Lower lobe of right lung (tissue), 2 donors: ENCODE results near the gene RASSF7. TPM values are rescaled to one million over a fixed set of nuclear protein-coding genes. Genes with fewer than 3 reads are reported as not detected.
A peak's percentile ranks its signal among the peaks of the same experiment; 100 is the strongest.

ENCODE experiments used
- ATAC-seq, 2 donors: fragments of 200-7000 bp; cut with Tn5 transposase; one replicate each; pipeline ENCODE4 v1.9.1; 2020 to 2022; ENCODE audit warnings: mild to moderate bottlenecking in 2 of 2, moderate library complexity in 2 of 2
- DNase-seq: peaks from one replicate; pipeline ENCODE4 v3.0.0-alpha.2; 2020
- H3K27ac ChIP-seq: fragments of 200-600 bp; one replicate; pipeline ENCODE4 v1.8.0; 2022
- H3K27me3 ChIP-seq: fragments of 200-600 bp; one replicate; pipeline ENCODE4 v1.8.0; 2022; ENCODE audit warnings: low read depth
- H3K36me3 ChIP-seq: fragments of 200-600 bp; one replicate; pipeline ENCODE4 v1.8.0; 2022; ENCODE audit warnings: mild to moderate bottlenecking
- H3K4me1 ChIP-seq: fragments of 200-600 bp; one replicate; pipeline ENCODE4 v1.8.0; 2022
- H3K4me3 ChIP-seq: fragments of 200-600 bp; one replicate; pipeline ENCODE4 v1.8.0; 2022; ENCODE audit warnings: mild to moderate bottlenecking
- H3K9me3 ChIP-seq: fragments of 200-600 bp; one replicate; pipeline ENCODE4 v1.8.0; 2022
- intact Hi-C: fragments of 100-400 bp; cut with DNase I; formaldehyde crosslinking; loops from one replicate; pipeline ENCODE4 v1.11.0; 2022
- total RNA-seq: library from RNA; stranded (reverse); fragmentation: NEBNext Ultra II Directional; extraction: Animal tissue kit (Norgen Biotek cat#: 25700); gene quantifications from one replicate; pipeline ENCODE4 v1.2.1, GENCODE V29; 2021
- TF ChIP-seq, protein P1 (sequence below): fragments of 200-600 bp; IDR thresholded peaks from one replicate; pipeline ENCODE4 v1.8.0; 2022; ENCODE audit warnings: antibody characterized with exemption, mild to moderate bottlenecking
- donor health status: DM: no; HTN: yes; CAD: no; lungs with severe emphysema.

The RASSF7 gene
- total RNA-seq, 1 donor from 2014 or later = 71.5 TPM

DNA sequence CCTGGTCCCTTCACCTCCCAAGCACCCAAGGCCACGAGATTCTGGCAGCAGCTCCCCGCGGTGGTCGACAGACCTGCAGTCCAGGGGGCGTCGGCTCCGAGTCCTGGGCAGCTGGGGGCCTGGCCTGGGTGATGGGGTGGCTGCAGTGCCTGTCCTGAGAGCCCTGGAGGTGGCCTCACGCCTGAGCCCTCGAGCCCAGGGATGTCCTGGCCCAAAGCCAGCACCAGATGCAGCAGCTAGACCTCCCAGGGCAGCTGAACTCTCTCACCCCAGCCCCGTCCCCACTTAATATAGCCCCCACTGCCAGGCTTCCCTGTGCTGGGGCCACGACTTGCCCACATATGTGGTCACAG, 6.8 kb upstream of the RASSF7 start:
- Histone ChIP-seq H3K36me3 (no peaks in the 10 kb centered on the region), H3K4me1 (peaks cover 16% of the 10 kb centered on the region), H3K27ac (no peak overlapping the region), H3K27me3 (peaks cover 63% of the 10 kb centered on the region), H3K4me3 (no peak overlapping the region), H3K9me3 (no peaks in the 10 kb centered on the region)
- intact Hi-C loops = no loop called here
- ATAC-seq (no peak), DNase-seq (no peak)
- TF ChIP-seq, protein P1, sequence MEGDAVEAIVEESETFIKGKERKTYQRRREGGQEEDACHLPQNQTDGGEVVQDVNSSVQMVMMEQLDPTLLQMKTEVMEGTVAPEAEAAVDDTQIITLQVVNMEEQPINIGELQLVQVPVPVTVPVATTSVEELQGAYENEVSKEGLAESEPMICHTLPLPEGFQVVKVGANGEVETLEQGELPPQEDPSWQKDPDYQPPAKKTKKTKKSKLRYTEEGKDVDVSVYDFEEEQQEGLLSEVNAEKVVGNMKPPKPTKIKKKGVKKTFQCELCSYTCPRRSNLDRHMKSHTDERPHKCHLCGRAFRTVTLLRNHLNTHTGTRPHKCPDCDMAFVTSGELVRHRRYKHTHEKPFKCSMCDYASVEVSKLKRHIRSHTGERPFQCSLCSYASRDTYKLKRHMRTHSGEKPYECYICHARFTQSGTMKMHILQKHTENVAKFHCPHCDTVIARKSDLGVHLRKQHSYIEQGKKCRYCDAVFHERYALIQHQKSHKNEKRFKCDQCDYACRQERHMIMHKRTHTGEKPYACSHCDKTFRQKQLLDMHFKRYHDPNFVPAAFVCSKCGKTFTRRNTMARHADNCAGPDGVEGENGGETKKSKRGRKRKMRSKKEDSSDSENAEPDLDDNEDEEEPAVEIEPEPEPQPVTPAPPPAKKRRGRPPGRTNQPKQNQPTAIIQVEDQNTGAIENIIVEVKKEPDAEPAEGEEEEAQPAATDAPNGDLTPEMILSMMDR = no peak

DNA sequence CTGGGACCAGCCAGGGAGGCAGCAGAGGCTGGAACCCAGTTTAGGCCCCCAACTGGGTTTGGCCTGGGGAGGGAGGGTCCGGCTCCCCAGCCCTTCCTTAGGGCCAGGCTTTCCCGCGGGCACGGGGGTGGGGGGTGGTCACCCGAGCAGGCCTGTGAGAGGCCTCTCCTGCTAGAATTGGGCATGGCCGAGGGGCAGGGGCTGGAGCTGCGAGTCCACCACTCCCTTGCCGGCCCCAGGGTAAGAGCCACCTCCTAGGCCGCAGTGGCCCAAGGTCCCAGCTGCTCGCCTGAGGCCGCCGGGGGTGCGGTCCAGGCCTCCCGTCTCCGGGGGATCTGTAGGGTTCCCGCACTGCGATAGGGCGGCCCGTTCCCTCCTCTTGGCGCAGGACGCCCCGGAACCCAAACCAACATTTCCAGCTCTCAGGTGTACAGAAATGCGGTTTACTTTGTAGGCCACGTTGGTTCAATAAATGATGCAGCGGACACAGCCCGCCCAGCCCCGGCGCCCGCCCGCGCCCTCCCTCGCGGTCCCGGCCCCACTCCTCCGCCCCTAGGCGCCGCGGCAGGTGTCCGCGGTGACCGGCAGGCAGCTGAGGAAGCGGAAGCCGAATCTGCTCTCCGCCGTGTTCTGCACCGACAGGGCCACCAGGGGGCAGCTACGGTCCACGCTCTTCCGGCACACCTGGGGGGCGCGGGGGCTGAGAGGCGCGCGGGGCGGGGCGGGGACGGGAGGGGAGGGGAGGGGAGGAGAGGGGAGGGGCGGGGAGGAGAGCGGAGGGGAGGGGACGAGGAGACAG, 6.1 kb upstream of the RASSF7 start:
- intact Hi-C loops = no loop called here
- H3K36me3 ChIP-seq = no peaks in the 10 kb centered on the region
- peak; percentile 83 for DNase-seq
- H3K9me3 ChIP-seq = no peaks in the 10 kb centered on the region
- TF ChIP-seq, protein P1 = peak; percentile 56
- H3K4me3 ChIP-seq = peak overlapping the region; percentile 54
- ATAC-seq = peak; percentile 82 to 84
- peaks cover 67% of the 10 kb centered on the region for H3K27me3 ChIP-seq
- no peak overlapping the region for H3K27ac ChIP-seq
- peaks cover 16% of the 10 kb centered on the region for H3K4me1 ChIP-seq

DNA sequence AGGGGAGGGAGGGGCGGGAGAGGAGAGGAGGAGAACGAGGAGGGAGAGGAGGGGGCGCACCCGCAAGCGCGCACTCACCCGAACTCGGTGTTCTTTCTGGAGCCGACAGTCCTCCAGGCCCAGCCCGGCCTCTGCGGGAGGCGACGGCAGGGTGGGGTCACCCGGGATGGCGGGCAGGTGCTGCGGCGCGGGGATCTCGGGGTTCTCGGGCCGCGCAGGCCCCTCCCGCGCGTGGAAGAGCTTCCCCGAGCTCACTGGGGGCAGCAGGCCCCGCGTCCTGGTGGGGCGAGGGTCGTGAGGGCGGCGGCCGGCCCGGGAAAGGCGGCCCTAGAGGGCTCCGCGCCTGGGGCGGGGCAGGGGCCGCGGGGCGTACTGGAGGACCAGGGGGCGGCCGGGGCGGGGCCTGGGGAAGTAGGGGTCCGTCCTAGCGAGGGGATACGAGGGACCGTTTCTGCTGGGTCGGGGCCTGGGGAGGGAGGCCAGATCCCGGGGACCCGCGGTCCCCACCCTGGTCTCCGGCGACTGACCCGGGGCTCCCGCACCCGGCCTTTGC, 5.5 kb upstream of the RASSF7 start:
- Histone ChIP-seq H3K4me3 (peak overlapping the region; percentile 54), H3K36me3 (no peaks in the 10 kb centered on the region), H3K27me3 (peaks cover 67% of the 10 kb centered on the region), H3K4me1 (peaks cover 22% of the 10 kb centered on the region), H3K9me3 (no peaks in the 10 kb centered on the region), H3K27ac (no peak overlapping the region)
- intact Hi-C loops = no loop called here
- DNase-seq (no peak), ATAC-seq (peak; percentile 27 to 42)
- TF ChIP-seq, protein P1 = no peak

DNA sequence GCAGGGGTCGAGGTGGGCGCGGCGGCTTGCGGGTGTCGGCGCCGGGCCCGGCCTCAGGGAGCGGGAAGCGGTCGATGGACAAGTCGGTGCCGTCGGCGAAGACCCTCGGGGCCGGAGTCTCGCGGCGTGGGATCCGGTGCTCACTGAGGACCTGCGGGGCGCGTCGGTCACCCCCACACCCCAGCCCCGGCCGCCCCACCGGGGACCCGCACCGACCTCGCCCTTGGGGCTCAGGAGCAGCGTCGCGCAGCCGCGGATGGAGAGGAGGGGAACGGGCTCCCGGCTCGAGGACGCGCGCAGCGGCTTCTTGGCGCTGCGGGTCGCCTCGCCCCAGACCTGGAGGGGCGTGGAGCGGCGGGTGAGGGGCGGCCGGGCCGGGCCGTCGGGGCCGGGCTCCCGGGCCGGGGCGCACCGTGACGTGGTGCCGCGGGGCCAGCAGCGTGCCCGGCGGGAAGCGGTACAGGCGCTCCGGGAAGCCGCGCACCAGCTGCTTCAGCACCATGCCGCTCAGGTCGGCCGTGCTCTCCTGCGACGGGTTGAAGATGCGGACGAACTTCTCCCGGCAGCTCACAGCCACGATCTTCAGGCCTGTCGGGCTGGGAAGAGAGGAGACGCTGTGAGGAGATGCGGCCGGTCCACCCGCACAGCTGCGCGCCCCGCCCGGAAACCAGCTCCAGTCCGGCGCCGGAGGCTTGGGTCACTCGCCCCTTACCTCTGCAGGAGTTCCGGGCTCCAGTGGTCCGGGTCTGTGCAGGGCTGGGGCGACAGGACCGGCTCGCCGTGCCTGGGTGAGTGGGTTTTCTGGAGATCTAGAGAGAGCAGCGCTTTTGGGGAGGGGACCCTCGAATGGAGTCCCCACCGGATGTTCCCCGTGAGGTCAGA, 4.7 kb upstream of the RASSF7 start:
- intact Hi-C loops = no loop called here
- Histone ChIP-seq H3K27me3 (peaks cover 67% of the 10 kb centered on the region), H3K27ac (no peak overlapping the region), H3K4me1 (peaks cover 24% of the 10 kb centered on the region), H3K9me3 (no peaks in the 10 kb centered on the region), H3K36me3 (no peaks in the 10 kb centered on the region), H3K4me3 (peak overlapping the region; percentile 54)
- no peak for DNase-seq
- TF ChIP-seq, protein P1 = no peak
- no peak for ATAC-seq

DNA sequence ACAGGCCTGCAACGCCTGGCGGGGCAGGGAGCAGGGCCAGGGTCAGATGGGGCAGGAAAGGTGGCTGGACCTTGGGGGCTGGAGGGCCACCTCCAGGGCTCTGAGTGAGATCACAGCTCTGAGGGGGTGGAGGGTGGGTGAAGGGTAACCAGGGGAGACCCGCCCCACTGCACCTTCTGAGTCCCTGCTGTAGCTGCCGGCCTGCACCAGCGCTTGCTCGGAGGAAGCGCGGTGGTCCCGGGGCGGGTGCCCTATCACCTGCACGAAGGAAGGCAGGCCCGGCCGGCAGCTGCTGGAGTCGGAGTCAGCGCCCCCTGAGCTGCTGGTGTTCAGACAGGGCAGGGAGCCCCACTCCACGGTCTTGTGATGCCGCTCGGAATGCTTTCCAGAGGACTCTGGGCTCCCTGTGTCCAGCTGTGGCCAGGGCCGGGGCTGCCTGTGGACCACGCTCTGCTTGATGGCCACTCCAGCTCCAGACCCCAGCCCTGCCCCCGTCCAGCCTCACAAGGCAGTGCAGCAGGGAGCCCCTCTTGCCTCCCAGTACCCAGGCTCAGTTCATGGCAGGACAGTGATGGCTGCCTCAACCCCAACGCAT, 4.0 kb upstream of the RASSF7 start:
- DNase-seq = no peak

More for the DNA sequence above, 4.0 kb upstream of the RASSF7 start:
- peaks cover 67% of the 10 kb centered on the region for H3K27me3 ChIP-seq
- intact Hi-C loops = no loop called here
- ATAC-seq = no peak
- H3K4me3 ChIP-seq = no peak overlapping the region
- peaks cover 30% of the 10 kb centered on the region for H3K4me1 ChIP-seq
- H3K36me3 ChIP-seq = no peaks in the 10 kb centered on the region
- H3K27ac ChIP-seq = no peak overlapping the region
- H3K9me3 ChIP-seq = no peaks in the 10 kb centered on the region
- TF ChIP-seq, protein P1 = no peak
